ENCODE data around the gene EIF2B4. TPM values are rescaled to one million over a fixed set of nuclear protein-coding genes. Genes with fewer than 3 reads are reported as not detected.

EIF2B4 gene
- polyA plus RNA-seq, 2 of the 4 experiments (the other 2 are of a cell fraction) = 62.8 to 73.5 TPM

- FAIRE-seq = no peak
- Histone ChIP-seq H3K9me3 (no peaks in the 10 kb centered on the region), H3K4me2 (no peak overlapping the region), H3K4me1 (peaks cover 19% of the 10 kb centered on the region), H3K27ac (no peak overlapping the region), H3K4me3 (no peak overlapping the region)
- no peak for DNase-seq (ENCODE audit: low read depth in 1 of 2, low spot score in 1 of 2)
- no peak for ATAC-seq
- POLR2A ChIA-PET = no interaction called here
- 89% methylated on average over 6 of the region's 6 CpGs for WGBS (ENCODE audit: missing lambda C conversion rate)
- CTCF ChIA-PET = interaction anchor here (0.9 to 3.3 kb wide), 13 partner anchors 8 to 277 kb away, joined by 3 to 16 read pairs (median 4); partner anchors contain the start of genes CCDC121, EIF2B4, GPN1 and SNX17
- no peak for TF ChIP-seq MAZ (IDR thresholded peaks at IDR 0.05; ENCODE audit: borderline replicate concordance, low read depth, low read length)
- TF ChIP-seq MAFK (IDR thresholded peaks at IDR 0.05; ENCODE audit: partially characterized antibody) = peak; percentile 71
Observed at GRCh38 chr2:27351802-27352598, 18.1 kb downstream of the EIF2B4 start.

GRCh38 chr2:27350106-27350693 lies 19.9 kb downstream of the EIF2B4 start:
- POLR2A ChIA-PET = no interaction called here
- CTCF ChIA-PET = interaction anchor here (1.0 to 1.9 kb wide), 5 partner anchors 10 to 70 kb away, joined by 3 to 5 read pairs (median 3); partner anchors contain the start of gene UCN

GRCh38 chr2:27347641-27348040 lies 22.5 kb downstream of the EIF2B4 start:
- Histone ChIP-seq H3K27ac (no peak overlapping the region), H3K9me3 (no peaks in the 10 kb centered on the region), H3K4me1 (no peaks in the 10 kb centered on the region), H3K4me2 (no peak overlapping the region), H3K4me3 (no peak overlapping the region)
- TF ChIP-seq RCOR1 (IDR thresholded peaks at IDR 0.05; ENCODE audit: low read depth, low read length) (no peak), CEBPB (IDR thresholded peaks at IDR 0.05) (no peak), MYC (IDR thresholded peaks at IDR 0.05; ENCODE audit: borderline replicate concordance, low read length) (no peak), ESRRA (IDR thresholded peaks at IDR 0.05; ENCODE audit: borderline replicate concordance, low read length) (no peak), FOSL2 (IDR thresholded peaks at IDR 0.05) (no peak), FOSL2 (CRISPR knock-in tag; IDR thresholded peaks at IDR 0.05) (no peak), POLR2AphosphoS2 (conservative IDR thresholded peaks at IDR 0.05; ENCODE audit: low read length) (no peak), NFE2L2 (conservative IDR thresholded peaks at IDR 0.05; ENCODE audit: low read length) (no peak)
- no peak; a peak in 1 of 6 replicates for ATAC-seq
- no peak for DNase-seq (ENCODE audit: low read depth in 1 of 2, low spot score in 1 of 2)
- WGBS (ENCODE audit: missing lambda C conversion rate) = 100% methylated on average over 2 of the region's 2 CpGs
- CTCF ChIA-PET = interaction anchor here (0.7 to 1.8 kb wide), 3 partner anchors 8 to 24 kb away, joined by 3 to 5 read pairs (median 5); partner anchors contain the start of genes GTF3C2 and MPV17
- POLR2A ChIA-PET = interaction anchor here (1.3 kb wide), 1 partner anchor 9 kb away, joined by 6 read pairs; the partner anchor contains the start of gene GTF3C2
- no peak for FAIRE-seq

More at GRCh38 chr2:27350106-27350693, 19.9 kb downstream of the EIF2B4 start:
- H3K9me3 ChIP-seq = no peaks in the 10 kb centered on the region
- H3K4me1 ChIP-seq = peaks cover 17% of the 10 kb centered on the region
- no peak overlapping the region for H3K27ac ChIP-seq
- DNase-seq (ENCODE audit: low read depth in 1 of 2, low spot score in 1 of 2) = no peak
- no peak for ATAC-seq
- WGBS (ENCODE audit: missing lambda C conversion rate) = 86% methylated on average over 7 of the region's 7 CpGs
- H3K4me2 ChIP-seq = no peak overlapping the region
- FAIRE-seq = no peak
- TF ChIP-seq CBX2 (IDR thresholded peaks at IDR 0.05; ENCODE audit: borderline replicate concordance, low read depth) = no peak
- peak; percentile 56 for TF ChIP-seq MAFK (IDR thresholded peaks at IDR 0.05; ENCODE audit: partially characterized antibody)
- H3K4me3 ChIP-seq = no peak overlapping the region

- FAIRE-seq (no peak), ATAC-seq (no peak; a peak in 1 of 6 replicates), DNase-seq (ENCODE audit: low read depth in 1 of 2, low spot score in 1 of 2) (no peak)
- no peaks in the 10 kb centered on the region for H3K9me3 ChIP-seq
- no peak overlapping the region for H3K27ac ChIP-seq
- POLR2A ChIA-PET = no interaction called here
- WGBS (ENCODE audit: missing lambda C conversion rate) = 95% methylated on average over 7 of the region's 7 CpGs
- H3K4me2 ChIP-seq = no peak overlapping the region
- H3K4me3 ChIP-seq = no peak overlapping the region
- CTCF ChIA-PET = interaction anchor here (1.1 to 5.6 kb wide), 6 partner anchors 8 to 34 kb away, joined by 3 to 25 read pairs (median 4); partner anchors contain the start of genes EIF2B4, MPV17 and SNX17
- H3K4me1 ChIP-seq = no peaks in the 10 kb centered on the region
- no peak for TF ChIP-seq FOXS1 (CRISPR knock-in tag; IDR thresholded peaks at IDR 0.05)
- no peak for TF ChIP-seq RCOR1 (IDR thresholded peaks at IDR 0.05; ENCODE audit: low read depth, low read length)
- TF ChIP-seq HDAC2 (IDR thresholded peaks at IDR 0.05) = no peak
- no peak for TF ChIP-seq GATA3 (IDR thresholded peaks at IDR 0.05; ENCODE audit: borderline replicate concordance)
- TF ChIP-seq RARB (CRISPR knock-in tag; IDR thresholded peaks at IDR 0.05) = no peak
- no peak for TF ChIP-seq EHMT2 (IDR thresholded peaks at IDR 0.05; ENCODE audit: low read depth)
- TF ChIP-seq JUNB (IDR thresholded peaks at IDR 0.05) = no peak
- TF ChIP-seq MAX (IDR thresholded peaks at IDR 0.05) = no peak
- TF ChIP-seq MAZ (IDR thresholded peaks at IDR 0.05; ENCODE audit: borderline replicate concordance, low read depth, low read length) = no peak
- no peak for TF ChIP-seq CEBPB (IDR thresholded peaks at IDR 0.05)
- no peak for TF ChIP-seq CTCF (IDR thresholded peaks at IDR 0.05)
- no peak for TF ChIP-seq TP53 (CRISPR knock-in tag; IDR thresholded peaks at IDR 0.05)
- TF ChIP-seq ZC3H11A (IDR thresholded peaks at IDR 0.05) = no peak
- TF ChIP-seq HEYL (CRISPR knock-in tag; IDR thresholded peaks at IDR 0.05) = no peak
- TF ChIP-seq REST (IDR thresholded peaks at IDR 0.05) = no peak
Observed at GRCh38 chr2:27336173-27336572, 34.0 kb downstream of the EIF2B4 start.

Measured in A549 (cell line).